ENCODE results near the gene GAREM1. TPM values are rescaled to one million over a fixed set of nuclear protein-coding genes. Genes with fewer than 3 reads are reported as not detected.
"Not testable (repeated sequence)": the region's sequence is repeated elsewhere in the genome, so short reads cannot be mapped to it uniquely, and the experiment has no call there.

GAREM1 gene
- total RNA-seq, 1 experiment from 2014 or later: 7.0 TPM

GRCh38 chr18:32346671-32347070 lies 124.0 kb downstream of the GAREM1 start:
- H3K4me1 Mint-ChIP-seq: peaks cover 8% of the 10 kb centered on the region

GRCh38 chr18:32343634-32344033 lies 127.0 kb downstream of the GAREM1 start:
- peaks cover 8% of the 10 kb centered on the region for H3K9me3 Mint-ChIP-seq
- ChIA-PET POLR2A (no interaction called here), CTCF (interaction anchor here (1.5 kb wide), 1 partner anchor 14 kb away, joined by 4 read pairs; no protein-coding TSS in a partner anchor)
- H3K27me3 Mint-ChIP-seq (ENCODE audit: low read depth): no peaks in the 10 kb centered on the region
- peaks cover 6% of the 10 kb centered on the region; the same call in 1 of the 2 replicates for H3K36me3 Mint-ChIP-seq
- ATAC-seq (no peak), DNase-seq (ENCODE audit: low spot score) (no peak)
- H3K4me3 Mint-ChIP-seq: no peak overlapping the region
- H3K4me1 Mint-ChIP-seq: peaks cover 8% of the 10 kb centered on the region
- TF ChIP-seq IRF2 (CRISPR knock-in tag; IDR thresholded peaks at IDR 0.05; ENCODE audit: borderline replicate concordance, low read depth) (no peak), CTCF (IDR thresholded peaks at IDR 0.05) (no peak), ETV6 (CRISPR knock-in tag; IDR thresholded peaks at IDR 0.05) (no peak), NFE2L1 (CRISPR knock-in tag; IDR thresholded peaks at IDR 0.05) (no peak), ELF4 (CRISPR knock-in tag; IDR thresholded peaks at IDR 0.05; ENCODE audit: low read depth) (no peak), ATF3 (CRISPR knock-in tag; conservative IDR thresholded peaks at IDR 0.05) (no peak), MXD4 (CRISPR knock-in tag; IDR thresholded peaks at IDR 0.05; ENCODE audit: borderline replicate concordance) (no peak)
- TF ChIP-seq, protein P1, sequence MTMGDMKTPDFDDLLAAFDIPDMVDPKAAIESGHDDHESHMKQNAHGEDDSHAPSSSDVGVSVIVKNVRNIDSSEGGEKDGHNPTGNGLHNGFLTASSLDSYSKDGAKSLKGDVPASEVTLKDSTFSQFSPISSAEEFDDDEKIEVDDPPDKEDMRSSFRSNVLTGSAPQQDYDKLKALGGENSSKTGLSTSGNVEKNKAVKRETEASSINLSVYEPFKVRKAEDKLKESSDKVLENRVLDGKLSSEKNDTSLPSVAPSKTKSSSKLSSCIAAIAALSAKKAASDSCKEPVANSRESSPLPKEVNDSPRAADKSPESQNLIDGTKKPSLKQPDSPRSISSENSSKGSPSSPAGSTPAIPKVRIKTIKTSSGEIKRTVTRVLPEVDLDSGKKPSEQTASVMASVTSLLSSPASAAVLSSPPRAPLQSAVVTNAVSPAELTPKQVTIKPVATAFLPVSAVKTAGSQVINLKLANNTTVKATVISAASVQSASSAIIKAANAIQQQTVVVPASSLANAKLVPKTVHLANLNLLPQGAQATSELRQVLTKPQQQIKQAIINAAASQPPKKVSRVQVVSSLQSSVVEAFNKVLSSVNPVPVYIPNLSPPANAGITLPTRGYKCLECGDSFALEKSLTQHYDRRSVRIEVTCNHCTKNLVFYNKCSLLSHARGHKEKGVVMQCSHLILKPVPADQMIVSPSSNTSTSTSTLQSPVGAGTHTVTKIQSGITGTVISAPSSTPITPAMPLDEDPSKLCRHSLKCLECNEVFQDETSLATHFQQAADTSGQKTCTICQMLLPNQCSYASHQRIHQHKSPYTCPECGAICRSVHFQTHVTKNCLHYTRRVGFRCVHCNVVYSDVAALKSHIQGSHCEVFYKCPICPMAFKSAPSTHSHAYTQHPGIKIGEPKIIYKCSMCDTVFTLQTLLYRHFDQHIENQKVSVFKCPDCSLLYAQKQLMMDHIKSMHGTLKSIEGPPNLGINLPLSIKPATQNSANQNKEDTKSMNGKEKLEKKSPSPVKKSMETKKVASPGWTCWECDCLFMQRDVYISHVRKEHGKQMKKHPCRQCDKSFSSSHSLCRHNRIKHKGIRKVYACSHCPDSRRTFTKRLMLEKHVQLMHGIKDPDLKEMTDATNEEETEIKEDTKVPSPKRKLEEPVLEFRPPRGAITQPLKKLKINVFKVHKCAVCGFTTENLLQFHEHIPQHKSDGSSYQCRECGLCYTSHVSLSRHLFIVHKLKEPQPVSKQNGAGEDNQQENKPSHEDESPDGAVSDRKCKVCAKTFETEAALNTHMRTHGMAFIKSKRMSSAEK (CRISPR knock-in tag; IDR thresholded peaks at IDR 0.05; ENCODE audit: borderline replicate concordance): no peak
- TF ChIP-seq, protein P2, sequence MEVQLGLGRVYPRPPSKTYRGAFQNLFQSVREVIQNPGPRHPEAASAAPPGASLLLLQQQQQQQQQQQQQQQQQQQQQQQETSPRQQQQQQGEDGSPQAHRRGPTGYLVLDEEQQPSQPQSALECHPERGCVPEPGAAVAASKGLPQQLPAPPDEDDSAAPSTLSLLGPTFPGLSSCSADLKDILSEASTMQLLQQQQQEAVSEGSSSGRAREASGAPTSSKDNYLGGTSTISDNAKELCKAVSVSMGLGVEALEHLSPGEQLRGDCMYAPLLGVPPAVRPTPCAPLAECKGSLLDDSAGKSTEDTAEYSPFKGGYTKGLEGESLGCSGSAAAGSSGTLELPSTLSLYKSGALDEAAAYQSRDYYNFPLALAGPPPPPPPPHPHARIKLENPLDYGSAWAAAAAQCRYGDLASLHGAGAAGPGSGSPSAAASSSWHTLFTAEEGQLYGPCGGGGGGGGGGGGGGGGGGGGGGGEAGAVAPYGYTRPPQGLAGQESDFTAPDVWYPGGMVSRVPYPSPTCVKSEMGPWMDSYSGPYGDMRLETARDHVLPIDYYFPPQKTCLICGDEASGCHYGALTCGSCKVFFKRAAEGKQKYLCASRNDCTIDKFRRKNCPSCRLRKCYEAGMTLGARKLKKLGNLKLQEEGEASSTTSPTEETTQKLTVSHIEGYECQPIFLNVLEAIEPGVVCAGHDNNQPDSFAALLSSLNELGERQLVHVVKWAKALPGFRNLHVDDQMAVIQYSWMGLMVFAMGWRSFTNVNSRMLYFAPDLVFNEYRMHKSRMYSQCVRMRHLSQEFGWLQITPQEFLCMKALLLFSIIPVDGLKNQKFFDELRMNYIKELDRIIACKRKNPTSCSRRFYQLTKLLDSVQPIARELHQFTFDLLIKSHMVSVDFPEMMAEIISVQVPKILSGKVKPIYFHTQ (CRISPR knock-in tag; IDR thresholded peaks at IDR 0.05): no peak
- H3K27ac Mint-ChIP-seq: no peak overlapping the region

More at GRCh38 chr18:32346671-32347070, 124.0 kb downstream of the GAREM1 start:
- peak overlapping the region; percentile 73 for H3K27ac Mint-ChIP-seq
- peak; percentile 92 for ATAC-seq
- CTCF ChIA-PET: interaction anchor here (1.8 kb wide), 1 partner anchor 12 kb away, joined by 6 read pairs; no protein-coding TSS in a partner anchor
- no peaks in the 10 kb centered on the region for H3K36me3 Mint-ChIP-seq
- TF ChIP-seq ATF6 (CRISPR knock-in tag; IDR thresholded peaks at IDR 0.05): no peak
- no peak for TF ChIP-seq MYBL2 (CRISPR knock-in tag; IDR thresholded peaks at IDR 0.05)
- TF ChIP-seq, protein P3, sequence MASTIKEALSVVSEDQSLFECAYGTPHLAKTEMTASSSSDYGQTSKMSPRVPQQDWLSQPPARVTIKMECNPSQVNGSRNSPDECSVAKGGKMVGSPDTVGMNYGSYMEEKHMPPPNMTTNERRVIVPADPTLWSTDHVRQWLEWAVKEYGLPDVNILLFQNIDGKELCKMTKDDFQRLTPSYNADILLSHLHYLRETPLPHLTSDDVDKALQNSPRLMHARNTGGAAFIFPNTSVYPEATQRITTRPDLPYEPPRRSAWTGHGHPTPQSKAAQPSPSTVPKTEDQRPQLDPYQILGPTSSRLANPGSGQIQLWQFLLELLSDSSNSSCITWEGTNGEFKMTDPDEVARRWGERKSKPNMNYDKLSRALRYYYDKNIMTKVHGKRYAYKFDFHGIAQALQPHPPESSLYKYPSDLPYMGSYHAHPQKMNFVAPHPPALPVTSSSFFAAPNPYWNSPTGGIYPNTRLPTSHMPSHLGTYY (CRISPR knock-in tag; IDR thresholded peaks at IDR 0.05): no peak
- TF ChIP-seq ZNF232 (CRISPR knock-in tag; IDR thresholded peaks at IDR 0.05): no peak
- no peak for TF ChIP-seq RELA (CRISPR knock-in tag; IDR thresholded peaks at IDR 0.05; ENCODE audit: borderline replicate concordance)
- TF ChIP-seq, protein P4, sequence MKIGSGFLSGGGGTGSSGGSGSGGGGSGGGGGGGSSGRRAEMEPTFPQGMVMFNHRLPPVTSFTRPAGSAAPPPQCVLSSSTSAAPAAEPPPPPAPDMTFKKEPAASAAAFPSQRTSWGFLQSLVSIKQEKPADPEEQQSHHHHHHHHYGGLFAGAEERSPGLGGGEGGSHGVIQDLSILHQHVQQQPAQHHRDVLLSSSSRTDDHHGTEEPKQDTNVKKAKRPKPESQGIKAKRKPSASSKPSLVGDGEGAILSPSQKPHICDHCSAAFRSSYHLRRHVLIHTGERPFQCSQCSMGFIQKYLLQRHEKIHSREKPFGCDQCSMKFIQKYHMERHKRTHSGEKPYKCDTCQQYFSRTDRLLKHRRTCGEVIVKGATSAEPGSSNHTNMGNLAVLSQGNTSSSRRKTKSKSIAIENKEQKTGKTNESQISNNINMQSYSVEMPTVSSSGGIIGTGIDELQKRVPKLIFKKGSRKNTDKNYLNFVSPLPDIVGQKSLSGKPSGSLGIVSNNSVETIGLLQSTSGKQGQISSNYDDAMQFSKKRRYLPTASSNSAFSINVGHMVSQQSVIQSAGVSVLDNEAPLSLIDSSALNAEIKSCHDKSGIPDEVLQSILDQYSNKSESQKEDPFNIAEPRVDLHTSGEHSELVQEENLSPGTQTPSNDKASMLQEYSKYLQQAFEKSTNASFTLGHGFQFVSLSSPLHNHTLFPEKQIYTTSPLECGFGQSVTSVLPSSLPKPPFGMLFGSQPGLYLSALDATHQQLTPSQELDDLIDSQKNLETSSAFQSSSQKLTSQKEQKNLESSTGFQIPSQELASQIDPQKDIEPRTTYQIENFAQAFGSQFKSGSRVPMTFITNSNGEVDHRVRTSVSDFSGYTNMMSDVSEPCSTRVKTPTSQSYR (CRISPR knock-in tag; IDR thresholded peaks at IDR 0.05): no peak
- no peak for TF ChIP-seq ZNF121 (CRISPR knock-in tag; IDR thresholded peaks at IDR 0.05)
- POLR2A ChIA-PET: no interaction called here
- no peak overlapping the region for H3K4me3 Mint-ChIP-seq
- no peak for DNase-seq (ENCODE audit: low spot score)
- H3K9me3 Mint-ChIP-seq: no peaks in the 10 kb centered on the region; the same call in 1 of the 2 replicates
- no peaks in the 10 kb centered on the region for H3K27me3 Mint-ChIP-seq (ENCODE audit: low read depth)

DNA sequence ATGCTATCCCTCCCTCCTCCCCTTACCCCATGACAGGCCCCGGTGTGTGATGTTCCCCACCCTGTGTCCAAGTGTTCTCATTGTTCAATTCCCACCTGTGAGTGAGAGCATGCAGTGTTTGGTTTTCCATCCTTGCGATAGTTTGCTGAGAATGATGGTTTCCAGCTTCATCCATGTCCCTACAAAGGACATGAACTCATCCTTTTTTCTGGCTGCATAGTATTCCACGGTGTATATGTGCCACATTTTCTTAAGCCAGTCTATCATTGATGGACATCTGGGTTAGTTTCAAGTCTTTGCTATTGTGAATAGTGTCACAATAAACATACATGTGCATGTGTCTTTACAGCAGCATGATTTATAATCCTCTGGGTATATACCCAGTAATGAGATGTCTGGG lies 129.6 kb downstream of the GAREM1 start:
- CTCF ChIA-PET; POLR2A ChIA-PET; H3K9me3 Mint-ChIP-seq; H3K4me3 Mint-ChIP-seq; H3K4me1 Mint-ChIP-seq; DNase-seq (ENCODE audit: low spot score); ATAC-seq; H3K27me3 Mint-ChIP-seq (ENCODE audit: low read depth); H3K27ac Mint-ChIP-seq; H3K36me3 Mint-ChIP-seq: not testable (repeated sequence)
